NCI-H2227 treated with DMSO at 0.1 percent for 48 hours (cell line): ENCODE measurements around the gene ECEL1.

Experiments used
- DNase-seq: peaks from one replicate; lab custom pipeline; 2025; lab: John Stamatoyannopoulos, UW

ECEL1 gene

GRCh38 chr2:232522623-232523401 is 35.2 kb upstream of the ECEL1 start:
- no peak for DNase-seq

DNA sequence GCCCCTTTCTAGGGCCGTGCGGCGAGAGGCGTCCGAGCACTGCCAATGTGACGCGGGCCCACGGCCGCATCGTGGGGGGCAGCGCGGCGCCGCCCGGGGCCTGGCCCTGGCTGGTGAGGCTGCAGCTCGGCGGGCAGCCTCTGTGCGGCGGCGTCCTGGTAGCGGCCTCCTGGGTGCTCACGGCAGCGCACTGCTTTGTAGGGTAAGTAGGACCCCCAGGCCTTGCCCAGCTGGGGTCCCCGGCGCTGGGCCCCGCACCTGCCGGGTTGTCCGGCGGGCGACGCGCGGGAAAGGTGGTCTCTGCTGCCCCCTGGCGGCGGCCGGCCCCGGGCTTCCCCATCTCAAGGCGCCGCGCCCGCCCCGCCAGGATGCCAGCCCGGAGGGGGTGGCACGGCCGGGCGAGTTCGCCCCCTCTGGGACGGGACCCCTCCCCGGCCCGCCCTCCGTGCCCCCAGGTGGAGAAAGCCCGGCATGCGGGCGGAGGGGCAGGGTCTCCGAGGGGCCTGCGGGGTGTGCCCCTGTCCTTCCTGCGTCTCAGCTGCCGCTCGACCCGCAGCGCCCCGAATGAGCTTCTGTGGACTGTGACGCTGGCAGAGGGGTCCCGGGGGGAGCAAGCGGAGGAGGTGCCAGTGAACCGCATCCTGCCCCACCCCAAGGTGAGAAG is 34.5 kb upstream of the ECEL1 start:
- no peak for DNase-seq

- DNase-seq: no peak
Observed at GRCh38 chr2:232521098-232521497, 33.5 kb upstream of the ECEL1 start.

- no peak for DNase-seq
Observed at GRCh38 chr2:232520489-232520888, 32.9 kb upstream of the ECEL1 start.

DNA sequence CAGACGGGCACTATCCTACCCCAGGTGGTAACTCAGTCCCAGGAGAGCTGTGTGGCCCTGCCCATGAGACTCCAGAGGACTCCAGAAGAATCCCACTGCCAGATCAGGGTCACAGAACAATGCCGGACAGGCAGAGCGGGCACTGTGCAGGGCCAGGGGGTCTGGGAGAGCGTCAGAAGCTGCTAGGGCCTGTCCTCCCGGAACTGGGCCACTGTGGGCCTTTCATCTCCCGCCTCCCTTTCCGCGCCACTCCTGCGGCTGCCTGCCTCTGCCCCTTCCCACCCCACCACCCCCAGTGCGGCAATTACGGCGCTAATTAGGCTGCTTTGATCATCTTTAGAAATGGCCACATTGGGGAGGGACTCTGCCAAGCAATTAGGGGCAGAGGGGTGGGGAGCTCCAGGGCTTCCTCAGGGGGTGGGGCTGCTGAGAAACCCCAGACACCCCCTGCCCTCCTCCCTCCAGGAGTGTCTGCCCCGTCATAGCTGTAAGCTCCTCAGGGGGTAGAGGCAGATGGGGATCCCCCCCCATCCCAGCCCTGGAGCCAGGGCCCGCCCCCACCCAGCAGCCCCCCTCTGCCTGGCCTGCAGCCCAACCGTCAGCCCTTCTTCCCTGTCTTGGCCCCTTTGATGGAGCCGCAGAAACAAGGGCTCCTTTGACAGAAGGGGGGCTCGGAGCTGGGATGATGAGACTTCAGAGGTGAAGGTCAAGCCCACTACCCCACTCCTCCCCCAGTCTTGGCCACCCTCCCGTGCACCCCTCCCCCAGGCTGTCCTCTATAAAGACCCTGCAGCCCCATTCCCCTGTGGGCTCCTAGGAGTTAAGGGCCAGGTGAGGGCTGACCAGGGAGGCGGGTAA is 32.2 kb upstream of the ECEL1 start, which contains the start of gene PRSS56:
PRSS56 (plus strand) TSS at position 808 of the 858 bp plus-strand sequence. CDS start 211 bp downstream, outside the sequence.
- no peak for DNase-seq

DNA sequence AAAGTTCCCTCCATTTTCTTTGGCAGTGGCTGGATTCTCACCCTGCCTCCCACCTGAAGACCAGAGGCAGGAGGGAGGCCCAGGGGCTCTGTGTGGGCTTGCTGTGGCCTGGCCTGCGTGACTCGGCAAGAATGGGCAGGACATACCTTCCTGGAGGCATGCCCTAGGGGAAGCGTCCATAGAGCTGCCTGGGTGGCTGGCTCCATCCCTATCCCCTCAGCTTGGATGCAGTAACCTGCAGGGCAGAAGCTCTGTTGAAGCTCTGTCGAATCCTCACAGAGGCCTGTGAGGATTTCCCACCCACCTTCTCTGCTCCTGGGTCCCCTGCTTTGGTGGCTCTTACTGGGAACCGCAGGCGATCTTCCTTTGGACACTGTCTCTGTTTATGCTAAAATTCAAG is 31.2 kb upstream of the ECEL1 start:
- no peak for DNase-seq

DNA sequence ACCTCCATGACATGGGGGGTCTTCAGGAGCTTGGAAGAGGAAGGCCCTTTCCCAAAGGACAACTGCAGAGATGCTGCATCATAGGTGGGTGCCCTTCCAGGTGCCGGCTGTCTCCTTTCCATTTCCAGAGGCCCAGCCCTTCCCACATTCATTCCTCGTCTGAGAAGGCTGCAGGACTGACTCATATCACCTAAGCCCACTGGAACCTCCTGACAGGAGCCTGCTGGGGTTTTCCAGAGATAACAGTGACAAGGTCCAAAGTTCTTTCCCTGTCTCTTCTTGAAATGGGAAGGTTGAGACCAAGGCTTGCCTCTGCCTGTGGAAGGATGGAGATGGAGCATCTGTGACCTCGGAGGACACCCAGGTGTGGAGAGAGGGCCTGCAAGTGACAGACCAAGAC is 28.9 kb upstream of the ECEL1 start:
- no peak for DNase-seq

DNA sequence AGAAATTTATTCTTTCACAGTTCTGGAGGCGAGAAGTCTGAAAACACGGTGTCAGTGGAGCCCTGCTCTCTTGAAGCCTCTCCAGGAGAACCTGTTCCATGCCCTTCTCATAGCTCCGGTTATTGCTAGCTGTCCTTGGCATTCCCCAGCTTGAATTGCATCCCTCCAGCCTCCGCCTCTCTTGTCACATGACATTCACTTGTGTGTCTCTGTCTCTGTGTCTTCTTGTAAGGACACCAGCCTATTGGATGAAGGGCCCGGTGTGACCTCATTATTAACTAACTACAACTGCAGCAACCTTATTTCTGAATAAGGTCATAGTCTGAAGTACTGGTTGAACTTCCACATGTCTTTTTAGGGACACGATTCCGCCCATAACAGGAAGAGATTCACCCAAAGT is 28.0 kb upstream of the ECEL1 start:
- no peak for DNase-seq

- DNase-seq: no peak
Observed at GRCh38 chr2:232513353-232513752, 25.7 kb upstream of the ECEL1 start.

GRCh38 chr2:232512602-232513001 is 25.0 kb upstream of the ECEL1 start:
- peak; percentile 85 for DNase-seq

- peak; percentile 29 for DNase-seq
Observed at GRCh38 chr2:232511336-232511890, 23.8 kb upstream of the ECEL1 start.

DNA sequence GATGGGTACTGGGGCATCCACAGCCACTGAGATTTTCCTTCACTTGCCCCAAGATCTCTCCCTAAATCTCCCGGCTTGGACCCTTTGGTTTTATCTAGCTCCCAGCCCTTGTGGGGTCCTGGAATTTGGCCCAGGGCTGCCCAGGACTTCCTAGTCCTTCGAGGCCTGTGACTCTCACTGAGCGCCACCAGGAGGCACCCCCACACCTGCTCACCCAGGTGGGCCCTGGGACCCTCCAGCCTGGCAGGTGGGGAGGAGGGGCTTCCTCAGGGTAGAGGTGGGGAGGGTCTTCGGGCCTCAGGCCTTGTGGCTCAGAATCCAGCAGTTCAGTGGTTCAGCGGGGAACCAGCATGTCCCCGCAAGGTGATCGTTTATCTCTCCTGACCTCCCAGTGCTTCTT is 20.6 kb upstream of the ECEL1 start:
- DNase-seq: no peak

DNA sequence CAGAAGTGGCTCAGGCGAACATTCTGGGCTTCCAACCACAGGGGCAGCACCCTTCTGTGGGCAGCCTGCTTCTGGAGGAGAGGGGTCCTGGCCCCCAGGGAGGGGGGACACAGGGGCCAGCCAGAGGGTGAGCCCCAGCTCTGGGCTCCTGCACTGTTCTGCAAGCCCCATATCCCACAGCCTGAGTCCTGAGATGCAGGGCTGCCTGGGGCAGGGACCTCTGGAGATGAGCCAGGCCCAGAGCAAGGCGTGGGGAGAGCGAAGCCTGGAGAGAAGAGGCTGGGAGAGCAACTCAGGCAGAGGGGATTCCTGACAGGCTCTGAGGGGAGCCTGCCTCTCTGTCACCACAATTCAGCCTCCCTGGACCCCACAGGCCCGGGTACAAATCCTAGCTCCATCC is 19.1 kb upstream of the ECEL1 start:
- DNase-seq: no peak

DNA sequence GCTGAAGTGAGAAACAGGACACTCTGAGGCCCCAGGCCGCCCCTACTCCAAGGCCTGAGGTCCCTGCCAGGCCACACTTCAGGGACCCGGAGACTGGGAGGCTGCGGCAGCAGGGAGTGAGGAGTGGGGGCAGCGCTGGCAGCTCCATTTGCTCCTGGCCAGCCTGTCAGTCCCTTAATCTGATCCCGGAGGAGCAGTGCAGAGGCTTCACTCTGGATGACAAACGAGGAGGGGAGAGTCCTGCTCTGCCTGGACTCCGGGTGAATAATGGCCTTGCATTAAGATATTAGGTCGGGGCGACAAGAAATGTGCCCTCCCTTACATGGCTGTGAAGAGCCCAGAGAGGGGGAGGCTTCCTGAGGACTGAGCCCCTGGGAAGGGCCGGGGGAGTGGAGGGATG is 18.2 kb upstream of the ECEL1 start:
- DNase-seq: no peak

DNA sequence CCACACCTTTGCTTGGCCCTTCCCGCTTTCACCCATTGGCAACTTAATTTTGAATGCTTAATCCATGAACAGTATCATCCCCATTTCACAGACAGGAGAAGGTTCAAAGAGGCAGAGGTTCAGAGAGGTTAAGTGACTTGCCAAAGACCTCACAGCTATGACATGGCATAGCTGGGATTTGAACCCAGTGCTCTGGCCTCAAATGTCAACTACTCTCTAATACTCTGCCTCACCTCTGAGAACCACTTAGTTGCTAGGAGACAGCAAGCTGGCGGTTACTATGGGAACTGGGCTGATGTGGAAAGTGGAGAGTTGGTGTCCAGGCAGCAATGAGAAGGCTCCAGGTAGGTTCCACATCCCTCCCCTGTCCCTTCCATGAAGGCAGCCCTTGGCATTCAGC is 16.8 kb upstream of the ECEL1 start:
- DNase-seq: peak; percentile 10

GRCh38 chr2:232503809-232504323 is 16.2 kb upstream of the ECEL1 start:
- DNase-seq: no peak

DNA sequence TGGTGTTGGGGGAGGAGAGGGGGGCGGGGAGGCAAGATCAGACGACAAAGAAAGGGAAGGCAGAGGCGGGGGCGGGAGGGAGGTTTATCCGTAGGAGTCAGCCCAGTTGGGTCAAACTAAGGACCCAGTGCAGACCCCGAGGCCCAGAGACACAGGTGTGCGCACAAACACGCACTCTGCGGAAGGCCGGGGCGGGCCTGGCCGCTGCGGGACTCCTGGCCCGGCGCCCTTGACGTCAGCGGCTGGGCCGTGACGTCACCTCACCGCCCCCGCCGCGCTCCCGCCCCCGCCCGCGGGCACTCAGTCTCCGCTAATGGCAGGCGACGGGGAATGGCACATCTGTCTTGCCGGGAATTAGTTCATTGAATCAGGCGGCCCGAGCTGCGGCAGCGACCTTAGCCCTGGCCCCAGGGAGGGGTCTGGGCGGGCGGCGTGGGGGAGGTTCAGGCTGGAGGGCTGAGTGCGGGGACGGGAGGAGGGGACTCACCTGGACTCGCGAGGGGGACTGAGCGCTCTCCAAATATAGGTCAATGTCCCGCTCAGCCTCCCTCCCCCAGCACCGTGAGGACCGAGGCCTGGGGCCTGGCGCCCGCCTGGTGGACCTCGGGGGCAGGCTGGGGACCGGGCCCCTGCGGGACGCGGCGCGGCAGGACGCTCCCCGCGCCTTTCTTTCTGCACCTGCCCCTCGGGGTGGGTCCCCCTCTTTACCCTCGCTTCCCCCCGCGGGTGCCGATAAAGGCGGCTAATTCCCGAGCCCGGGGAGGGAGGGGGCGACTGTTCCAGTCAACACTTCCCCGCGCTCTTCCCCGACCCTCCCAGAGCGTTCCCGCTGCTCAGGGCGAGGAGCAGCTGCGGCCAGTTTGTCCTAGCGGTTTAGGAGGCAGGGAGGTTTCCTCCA is 15.5 kb upstream of the ECEL1 start:
- DNase-seq: peak; percentile 47

DNA sequence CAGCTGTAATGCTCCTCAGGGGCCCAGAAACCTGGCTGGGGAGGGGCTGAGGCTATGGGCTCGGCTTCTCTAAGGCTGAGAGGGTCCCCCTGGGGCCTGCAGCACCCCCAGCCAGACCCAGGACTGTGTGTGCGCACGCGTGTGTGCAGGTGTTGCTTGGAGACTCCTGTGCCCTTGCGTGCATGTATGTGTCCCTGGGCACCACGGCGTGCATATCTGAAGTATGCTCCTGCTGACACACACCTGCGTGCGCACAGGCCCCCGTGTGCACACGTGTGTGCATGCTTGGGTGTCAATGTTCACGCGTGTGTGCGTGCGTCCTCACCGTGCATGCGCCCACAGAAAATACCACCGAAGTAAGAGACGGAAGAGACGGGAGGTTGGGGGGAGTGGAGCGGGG is 14.9 kb upstream of the ECEL1 start:
- DNase-seq: no peak

DNA sequence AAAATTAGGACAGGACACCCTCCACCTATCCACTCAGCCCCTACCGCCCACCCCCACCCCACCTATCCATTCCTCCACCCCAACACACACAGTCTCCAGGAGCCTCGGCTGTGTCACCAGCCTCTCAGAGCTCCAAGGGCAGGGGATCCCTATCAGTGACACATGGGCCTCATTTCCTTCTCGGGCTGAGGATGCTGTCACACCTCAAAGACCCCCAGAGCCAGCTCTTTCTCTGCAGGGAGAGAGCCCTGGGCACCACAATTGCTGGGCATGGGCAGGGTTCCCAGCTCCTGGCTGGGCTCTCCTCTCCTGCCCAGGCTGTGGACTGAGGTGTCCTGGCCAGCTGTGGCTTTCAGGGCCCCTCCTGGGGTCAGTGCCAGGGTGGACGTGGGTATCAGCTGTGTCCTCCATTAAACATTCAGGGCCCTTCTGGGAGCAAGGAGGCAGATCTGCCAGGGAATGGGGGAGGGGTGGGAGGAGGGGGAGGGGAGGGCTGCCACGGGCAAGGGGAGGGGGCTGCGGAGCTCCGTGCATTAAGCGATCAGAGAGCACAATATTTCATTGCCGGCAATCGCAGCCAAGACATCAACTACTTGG is 14.3 kb upstream of the ECEL1 start:
- DNase-seq: no peak

DNA sequence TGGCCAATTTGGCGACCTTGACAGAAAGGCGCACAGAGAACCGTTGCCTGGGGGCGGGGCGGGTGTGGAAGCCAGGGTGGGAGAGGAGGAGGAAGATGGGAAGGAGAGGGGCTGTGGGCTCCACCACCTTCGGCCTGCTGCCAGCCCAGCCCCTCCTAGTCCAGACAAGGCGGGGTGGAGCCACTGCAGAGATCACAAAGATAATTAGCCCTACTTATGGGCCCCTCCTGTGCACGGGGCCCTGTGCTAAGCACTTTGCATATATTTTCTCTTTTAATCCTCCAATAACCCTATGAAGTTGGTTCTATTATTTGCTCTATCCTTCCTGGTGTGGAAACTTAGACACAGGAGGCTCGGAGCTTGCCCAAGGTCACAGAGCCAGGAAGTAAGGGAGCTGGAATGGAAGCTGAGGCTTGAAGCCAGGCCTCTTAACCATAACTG is 13.7 kb upstream of the ECEL1 start:
- DNase-seq: no peak

- DNase-seq: no peak
Observed at GRCh38 chr2:232498452-232498851, 10.8 kb upstream of the ECEL1 start.
